Neural progenitor cell (in vitro differentiated cells): ENCODE data around the gene NSMF.

ENCODE experiments used
- CTCF ChIP-seq: fragments of 200-600 bp; sonication (generic); IDR thresholded peaks from 2 replicates; pipeline ENCODE4 v1.5.1; 2017; ENCODE audit warnings: antibody characterized with exemption, mild to moderate bottlenecking
- EZH2 ChIP-seq: fragments of 200-600 bp; sonication (generic); IDR thresholded peaks from 2 replicates; pipeline ENCODE4 v1.6.1; 2017; ENCODE audit warnings: antibody characterized with exemption, mild to moderate bottlenecking, moderate library complexity
- EZH2phosphoT487 ChIP-seq: fragments of 200-600 bp; sonication (generic); IDR thresholded peaks from 2 replicates; pipeline ENCODE4 v1.6.1; 2017; ENCODE audit warnings: antibody characterized with exemption

GRCh38 chr9:137428841-137429545, 30.1 kb downstream of the NSMF start:
- TF ChIP-seq CTCF, result no peak
- TF ChIP-seq EZH2, result no peak
- no peak for TF ChIP-seq EZH2phosphoT487
